K562 (cell line): ENCODE measurements around the gene RALGAPB.

Experiments
- CREB1 ChIP-seq, 2 experiments: sonication (generic) in 1 of 2; formaldehyde crosslinking in 1 of 2; IDR thresholded peaks; 2 replicates each; pipeline versions ENCODE4 v1.6.1 to v1.8.0; 2012 to 2022; ENCODE audit warnings: inconsistent platforms in 1 of 2, mild to moderate bottlenecking in 1 of 2, missing genetic modification reagents in 1 of 2, moderate library complexity in 1 of 2
- CTCF ChIP-seq, 3 experiments: IDR thresholded peaks in 2 of 3; conservative IDR thresholded peaks in 1 of 3; 2 replicates each; pipeline ENCODE4 v1.5.1; 2011 to 2012; ENCODE audit warnings: low read length in 3 of 3, mild to moderate bottlenecking in 3 of 3, control low read depth in 2 of 3, improper control_type of control experiment in 1 of 3, inconsistent platforms in 1 of 3, low read depth in 1 of 3, mixed read lengths in 1 of 3, moderate library complexity in 1 of 3; ENCODE audit not compliant: insufficient read depth in 2 of 3
- EP300 ChIP-seq: IDR thresholded peaks from 2 replicates; pipeline ENCODE4 v1.6.1; 2012; ENCODE audit warnings: low read length, improper control_type of control experiment
- ETS2 ChIP-seq: IDR thresholded peaks from 2 replicates; pipeline ENCODE4 v1.6.1; 2016; ENCODE audit warnings: borderline replicate concordance, missing genetic modification characterization, mild to moderate bottlenecking, moderate library complexity, missing compliant biosample characterization; ENCODE audit not compliant: poor library complexity, severe bottlenecking
- HMBOX1 ChIP-seq: sonication (generic); IDR thresholded peaks from 2 replicates; pipeline ENCODE4 v1.6.1; 2016
- MEIS2 ChIP-seq: fragments of 450-650 bp; IDR thresholded peaks from 2 replicates; pipeline ENCODE4 v1.6.1; 2014; ENCODE audit warnings: mild to moderate bottlenecking; ENCODE audit not compliant: partially characterized antibody
- MYBL2 ChIP-seq, 2 experiments: fragments of 450-650 bp in 1 of 2; sonication (generic) in 1 of 2; formaldehyde crosslinking in 1 of 2; IDR thresholded peaks; 2 replicates each; pipeline versions ENCODE4 v1.6.1 to v1.8.1; 2017 to 2022; ENCODE audit warnings: borderline replicate concordance in 1 of 2, inconsistent platforms in 1 of 2, low read depth in 1 of 2, mild to moderate bottlenecking in 1 of 2, missing genetic modification reagents in 1 of 2, moderate library complexity in 1 of 2
- NCOA2 ChIP-seq, 2 experiments: fragments of 450-650 bp; IDR thresholded peaks; 2 replicates each; pipeline ENCODE4 v1.6.1; 2018; ENCODE audit warnings: mild to moderate bottlenecking in 2 of 2, moderate library complexity in 1 of 2; ENCODE audit not compliant: partially characterized antibody in 2 of 2
- POLR2AphosphoS5 ChIP-seq: IDR thresholded peaks from 2 replicates; pipeline ENCODE4 v1.6.1; 2011; ENCODE audit warnings: mild to moderate bottlenecking, low read depth, low read length, moderate library complexity; ENCODE audit not compliant: control insufficient read depth, insufficient read depth
- PYGO2 ChIP-seq: fragments of 450-650 bp; IDR thresholded peaks from 2 replicates; pipeline ENCODE4 v1.6.1; 2016; ENCODE audit warnings: mild to moderate bottlenecking, missing genetic modification characterization, moderate library complexity, missing compliant biosample characterization
- TAF1 ChIP-seq: IDR thresholded peaks from 2 replicates; pipeline ENCODE4 v1.6.1; 2011; ENCODE audit warnings: mild to moderate bottlenecking, low read length, moderate library complexity; ENCODE audit not compliant: insufficient read depth, control insufficient read depth, severe bottlenecking; ENCODE audit errors: extremely low read depth
- TARDBP ChIP-seq: fragments of 450-650 bp; IDR thresholded peaks from 2 replicates; pipeline ENCODE4 v1.6.1; 2016
- THAP7 ChIP-seq: fragments of 250-450 bp; sonication (Bioruptor Pico); IDR thresholded peaks from 2 replicates; pipeline ENCODE4 v1.5.0; 2021
- TF ChIP-seq, protein P1 (sequence below): sonication (generic); formaldehyde crosslinking; IDR thresholded peaks from 2 replicates; pipeline ENCODE4 v1.8.1; 2023; ENCODE audit warnings: mild to moderate bottlenecking, missing genetic modification reagents

- TF ChIP-seq THAP7 = no peak
- TF ChIP-seq CTCF (IDR thresholded peaks at IDR 0.05 in 2 of 3, conservative IDR thresholded peaks at IDR 0.05 in 1 of 3; ENCODE audit: insufficient read depth in 2 of 3, low read depth in 1 of 3, low read length in 3 of 3) = no peak
- no peak for TF ChIP-seq EP300
- TF ChIP-seq PYGO2 = no peak
- no peak for TF ChIP-seq TAF1
- TF ChIP-seq, protein P1, sequence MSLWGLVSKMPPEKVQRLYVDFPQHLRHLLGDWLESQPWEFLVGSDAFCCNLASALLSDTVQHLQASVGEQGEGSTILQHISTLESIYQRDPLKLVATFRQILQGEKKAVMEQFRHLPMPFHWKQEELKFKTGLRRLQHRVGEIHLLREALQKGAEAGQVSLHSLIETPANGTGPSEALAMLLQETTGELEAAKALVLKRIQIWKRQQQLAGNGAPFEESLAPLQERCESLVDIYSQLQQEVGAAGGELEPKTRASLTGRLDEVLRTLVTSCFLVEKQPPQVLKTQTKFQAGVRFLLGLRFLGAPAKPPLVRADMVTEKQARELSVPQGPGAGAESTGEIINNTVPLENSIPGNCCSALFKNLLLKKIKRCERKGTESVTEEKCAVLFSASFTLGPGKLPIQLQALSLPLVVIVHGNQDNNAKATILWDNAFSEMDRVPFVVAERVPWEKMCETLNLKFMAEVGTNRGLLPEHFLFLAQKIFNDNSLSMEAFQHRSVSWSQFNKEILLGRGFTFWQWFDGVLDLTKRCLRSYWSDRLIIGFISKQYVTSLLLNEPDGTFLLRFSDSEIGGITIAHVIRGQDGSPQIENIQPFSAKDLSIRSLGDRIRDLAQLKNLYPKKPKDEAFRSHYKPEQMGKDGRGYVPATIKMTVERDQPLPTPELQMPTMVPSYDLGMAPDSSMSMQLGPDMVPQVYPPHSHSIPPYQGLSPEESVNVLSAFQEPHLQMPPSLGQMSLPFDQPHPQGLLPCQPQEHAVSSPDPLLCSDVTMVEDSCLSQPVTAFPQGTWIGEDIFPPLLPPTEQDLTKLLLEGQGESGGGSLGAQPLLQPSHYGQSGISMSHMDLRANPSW (CRISPR knock-in tag) = no peak
- no peak for TF ChIP-seq ETS2 (tag)
- TF ChIP-seq CREB1 (IDR thresholded peaks at IDR 0.05) = no peak
- no peak for TF ChIP-seq CREB1 (CRISPR knock-in tag; IDR thresholded peaks at IDR 0.05)
- TF ChIP-seq POLR2AphosphoS5 = no peak
- TF ChIP-seq NCOA2 (IDR thresholded peaks at IDR 0.05; ENCODE audit: partially characterized antibody in 2 of 2) = no peak
- TF ChIP-seq TARDBP = no peak
- no peak for TF ChIP-seq HMBOX1
- TF ChIP-seq MYBL2 (IDR thresholded peaks at IDR 0.05; ENCODE audit: low read depth) = no peak
- TF ChIP-seq MYBL2 (CRISPR knock-in tag; IDR thresholded peaks at IDR 0.05; ENCODE audit: borderline replicate concordance) = no peak
- TF ChIP-seq MEIS2 = no peak
Observed at GRCh38 chr20:38434301-38434741, 38.3 kb upstream of the RALGAPB start.
